Measurements from ENCODE around the gene KLF1. TPM values are rescaled to one million over a fixed set of nuclear protein-coding genes. Genes with fewer than 3 reads are reported as not detected.

KLF1 gene
- total and polyA plus RNA-seq, 2 of the 13 experiments (the other 11 are each of a cell fraction or from before 2014, with no cell fraction given) = not detected

GRCh38 chr19:12933287-12934072 lies 46.5 kb upstream of the KLF1 start, which contains the start of gene FARSA (continued):
- TF ChIP-seq, protein P1, sequence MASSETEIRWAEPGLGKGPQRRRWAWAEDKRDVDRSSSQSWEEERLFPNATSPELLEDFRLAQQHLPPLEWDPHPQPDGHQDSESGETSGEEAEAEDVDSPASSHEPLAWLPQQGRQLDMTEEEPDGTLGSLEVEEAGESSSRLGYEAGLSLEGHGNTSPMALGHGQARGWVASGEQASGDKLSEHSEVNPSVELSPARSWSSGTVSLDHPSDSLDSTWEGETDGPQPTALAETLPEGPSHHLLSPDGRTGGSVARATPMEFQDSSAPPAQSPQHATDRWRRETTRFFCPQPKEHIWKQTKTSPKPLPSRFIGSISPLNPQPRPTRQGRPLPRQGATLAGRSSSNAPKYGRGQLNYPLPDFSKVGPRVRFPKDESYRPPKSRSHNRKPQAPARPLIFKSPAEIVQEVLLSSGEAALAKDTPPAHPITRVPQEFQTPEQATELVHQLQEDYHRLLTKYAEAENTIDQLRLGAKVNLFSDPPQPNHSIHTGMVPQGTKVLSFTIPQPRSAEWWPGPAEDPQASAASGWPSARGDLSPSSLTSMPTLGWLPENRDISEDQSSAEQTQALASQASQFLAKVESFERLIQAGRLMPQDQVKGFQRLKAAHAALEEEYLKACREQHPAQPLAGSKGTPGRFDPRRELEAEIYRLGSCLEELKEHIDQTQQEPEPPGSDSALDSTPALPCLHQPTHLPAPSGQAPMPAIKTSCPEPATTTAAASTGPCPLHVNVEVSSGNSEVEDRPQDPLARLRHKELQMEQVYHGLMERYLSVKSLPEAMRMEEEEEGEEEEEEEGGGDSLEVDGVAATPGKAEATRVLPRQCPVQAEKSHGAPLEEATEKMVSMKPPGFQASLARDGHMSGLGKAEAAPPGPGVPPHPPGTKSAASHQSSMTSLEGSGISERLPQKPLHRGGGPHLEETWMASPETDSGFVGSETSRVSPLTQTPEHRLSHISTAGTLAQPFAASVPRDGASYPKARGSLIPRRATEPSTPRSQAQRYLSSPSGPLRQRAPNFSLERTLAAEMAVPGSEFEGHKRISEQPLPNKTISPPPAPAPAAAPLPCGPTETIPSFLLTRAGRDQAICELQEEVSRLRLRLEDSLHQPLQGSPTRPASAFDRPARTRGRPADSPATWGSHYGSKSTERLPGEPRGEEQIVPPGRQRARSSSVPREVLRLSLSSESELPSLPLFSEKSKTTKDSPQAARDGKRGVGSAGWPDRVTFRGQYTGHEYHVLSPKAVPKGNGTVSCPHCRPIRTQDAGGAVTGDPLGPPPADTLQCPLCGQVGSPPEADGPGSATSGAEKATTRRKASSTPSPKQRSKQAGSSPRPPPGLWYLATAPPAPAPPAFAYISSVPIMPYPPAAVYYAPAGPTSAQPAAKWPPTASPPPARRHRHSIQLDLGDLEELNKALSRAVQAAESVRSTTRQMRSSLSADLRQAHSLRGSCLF (CRISPR knock-in tag; IDR thresholded peaks at IDR 0.05; ENCODE audit: borderline replicate concordance) = no peak
- TF ChIP-seq ZBTB3 (CRISPR knock-in tag; IDR thresholded peaks at IDR 0.05; ENCODE audit: borderline replicate concordance, low read depth) (no peak), KDM6A (CRISPR knock-in tag; IDR thresholded peaks at IDR 0.05; ENCODE audit: low read depth) (no peak), ZFP62 (CRISPR knock-in tag; IDR thresholded peaks at IDR 0.05) (no peak), ZNF3 (CRISPR knock-in tag; IDR thresholded peaks at IDR 0.05) (no peak), ZSCAN30 (CRISPR knock-in tag; IDR thresholded peaks at IDR 0.05) (no peak), TAF15 (IDR thresholded peaks at IDR 0.05; ENCODE audit: low read depth, low read length, poor library complexity, severe bottlenecking) (no peak), ZNF468 (CRISPR knock-in tag; IDR thresholded peaks at IDR 0.05) (no peak), ZNF549 (CRISPR knock-in tag; IDR thresholded peaks at IDR 0.05) (no peak), CEBPG (CRISPR knock-in tag; IDR thresholded peaks at IDR 0.05) (peak; percentile 56; the same call in 1 of the 2 replicates), ZC3H4 (CRISPR knock-in tag; IDR thresholded peaks at IDR 0.05; ENCODE audit: borderline replicate concordance) (no peak), ZNF563 (CRISPR knock-in tag; IDR thresholded peaks at IDR 0.05) (peak; percentile 88; the same call in 1 of the 2 replicates), REST (IDR thresholded peaks at IDR 0.05; ENCODE audit: borderline replicate concordance in 1 of 2, low read depth in 1 of 2, low read length in 2 of 2) (peak in 1 of 2 experiments; percentile 43; a peak in 1 of 4 replicates)
- TF ChIP-seq, protein P2, sequence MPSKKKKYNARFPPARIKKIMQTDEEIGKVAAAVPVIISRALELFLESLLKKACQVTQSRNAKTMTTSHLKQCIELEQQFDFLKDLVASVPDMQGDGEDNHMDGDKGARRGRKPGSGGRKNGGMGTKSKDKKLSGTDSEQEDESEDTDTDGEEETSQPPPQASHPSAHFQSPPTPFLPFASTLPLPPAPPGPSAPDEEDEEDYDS (CRISPR knock-in tag; IDR thresholded peaks at IDR 0.05) = peak; percentile 60; the same call in 1 of the 2 replicates
- TF ChIP-seq, protein P3, sequence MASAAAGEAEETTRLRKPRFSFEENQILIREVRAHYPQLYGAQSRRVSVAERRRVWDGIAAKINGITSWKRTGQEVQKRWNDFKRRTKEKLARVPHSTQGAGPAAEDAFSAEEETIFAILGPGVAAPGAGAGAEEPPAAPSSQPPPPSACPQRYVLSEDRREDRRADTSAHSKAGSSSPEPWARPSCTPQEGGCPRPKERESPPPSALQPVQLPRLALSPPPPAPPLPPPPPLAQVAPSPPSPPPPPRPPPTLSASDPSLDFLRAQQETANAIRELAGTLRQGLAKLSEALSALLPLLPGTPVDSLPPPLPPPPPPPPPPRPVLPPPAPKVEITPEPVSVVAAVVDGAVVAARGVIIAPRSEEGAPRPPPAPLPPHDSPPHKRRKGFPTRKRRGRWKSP (CRISPR knock-in tag; IDR thresholded peaks at IDR 0.05) = 0 out of 2 replicates have a peak, but pooled peaks have one; percentile 56
- TF ChIP-seq, protein P4, sequence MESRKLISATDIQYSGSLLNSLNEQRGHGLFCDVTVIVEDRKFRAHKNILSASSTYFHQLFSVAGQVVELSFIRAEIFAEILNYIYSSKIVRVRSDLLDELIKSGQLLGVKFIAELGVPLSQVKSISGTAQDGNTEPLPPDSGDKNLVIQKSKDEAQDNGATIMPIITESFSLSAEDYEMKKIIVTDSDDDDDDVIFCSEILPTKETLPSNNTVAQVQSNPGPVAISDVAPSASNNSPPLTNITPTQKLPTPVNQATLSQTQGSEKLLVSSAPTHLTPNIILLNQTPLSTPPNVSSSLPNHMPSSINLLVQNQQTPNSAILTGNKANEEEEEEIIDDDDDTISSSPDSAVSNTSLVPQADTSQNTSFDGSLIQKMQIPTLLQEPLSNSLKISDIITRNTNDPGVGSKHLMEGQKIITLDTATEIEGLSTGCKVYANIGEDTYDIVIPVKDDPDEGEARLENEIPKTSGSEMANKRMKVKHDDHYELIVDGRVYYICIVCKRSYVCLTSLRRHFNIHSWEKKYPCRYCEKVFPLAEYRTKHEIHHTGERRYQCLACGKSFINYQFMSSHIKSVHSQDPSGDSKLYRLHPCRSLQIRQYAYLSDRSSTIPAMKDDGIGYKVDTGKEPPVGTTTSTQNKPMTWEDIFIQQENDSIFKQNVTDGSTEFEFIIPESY (CRISPR knock-in tag; IDR thresholded peaks at IDR 0.05) = peak; percentile 35; the same call in 1 of the 2 replicates
